Skeletal muscle satellite cell (primary cell): ENCODE data around the gene MARCHF9.
A peak's percentile ranks its signal among the peaks of the same experiment; 100 is the strongest.

ENCODE experiments used
- H3K27me3 ChIP-seq: 2 replicates; pipeline ENCODE4 v1.7.0; 2013; ENCODE audit warnings: low read length; ENCODE audit not compliant: control insufficient read depth, insufficient read depth
- H3K36me3 ChIP-seq: 2 replicates; pipeline ENCODE4 v1.7.0; 2013; ENCODE audit warnings: mild to moderate bottlenecking, control low read depth, low read length; ENCODE audit not compliant: insufficient read depth
- H3K4me1 ChIP-seq: 2 replicates; pipeline ENCODE4 v1.7.0; 2013; ENCODE audit warnings: low read length; ENCODE audit not compliant: control insufficient read depth, insufficient read depth
- H3K4me2 ChIP-seq: 2 replicates; pipeline ENCODE4 v1.7.0; 2013; ENCODE audit warnings: mild to moderate bottlenecking, low read length
- H3K4me3 ChIP-seq: 2 replicates; pipeline ENCODE4 v1.7.0; 2013; ENCODE audit warnings: low read length
- H3K9ac ChIP-seq: 2 replicates; pipeline ENCODE4 v1.7.0; 2013; ENCODE audit warnings: mild to moderate bottlenecking, low read depth, low read length, moderate library complexity
- H3K9me3 ChIP-seq: replicated peaks from 2 replicates; pipeline ENCODE4 v1.7.0; 2013; ENCODE audit warnings: mild to moderate bottlenecking, control low read depth, low read length

Gene MARCHF9

DNA sequence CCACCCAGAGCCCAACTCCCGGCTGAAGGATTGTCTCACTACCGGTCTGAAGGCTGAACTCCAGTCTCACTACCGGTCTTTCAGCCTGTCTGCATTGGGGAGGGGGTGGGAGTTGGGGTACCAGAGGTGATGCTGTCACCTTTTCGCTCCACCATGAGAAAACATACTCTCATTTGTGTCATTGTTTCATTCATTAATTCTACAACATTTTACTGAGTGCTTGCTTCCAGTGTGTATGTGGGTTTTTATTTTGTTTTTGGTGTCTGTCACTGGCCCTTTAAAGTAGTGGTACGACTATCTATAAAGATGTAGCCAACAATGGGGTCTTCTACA lies 2.3 kb upstream of the MARCHF9 start:
- Histone ChIP-seq H3K9me3 (no peaks in the 10 kb centered on the region), H3K4me2 (peak overlapping the region; percentile 96), H3K9ac (peak overlapping the region; percentile 45), H3K27me3 (peaks cover 31% of the 10 kb centered on the region), H3K4me3 (peak overlapping the region; percentile 67), H3K4me1 (peaks cover 22% of the 10 kb centered on the region), H3K36me3 (peaks cover 25% of the 10 kb centered on the region)

DNA sequence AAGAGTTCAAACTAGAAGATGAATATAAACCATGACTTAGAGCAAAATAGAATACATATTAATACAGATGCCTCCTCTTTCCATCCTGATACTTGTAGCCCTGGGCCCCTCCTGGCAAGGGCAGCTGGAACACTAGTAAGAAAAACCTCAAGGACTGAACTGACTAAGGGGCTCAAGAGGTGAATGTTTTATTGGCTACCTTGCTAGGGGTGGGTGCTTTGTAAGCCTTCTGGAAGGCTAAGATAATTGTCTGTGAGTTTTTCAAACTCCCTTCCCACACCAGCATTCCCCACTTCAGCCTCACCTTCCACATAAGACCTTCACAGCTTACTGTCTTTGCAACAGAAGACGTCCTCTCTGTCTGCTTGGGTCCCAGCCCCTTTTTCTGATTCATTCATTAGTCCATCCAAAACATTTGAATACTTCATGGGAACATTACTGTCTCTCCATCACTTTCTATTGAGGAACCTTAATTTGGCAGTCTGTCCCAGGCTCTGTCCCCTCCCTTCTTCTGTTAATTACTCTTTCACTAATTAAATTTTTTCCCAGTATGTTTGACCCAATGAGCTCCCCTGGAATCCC lies 1.1 kb upstream of the MARCHF9 start:
- no peak overlapping the region for H3K4me3 ChIP-seq
- peaks cover 22% of the 10 kb centered on the region for H3K4me1 ChIP-seq
- H3K4me2 ChIP-seq, result no peak overlapping the region
- no peaks in the 10 kb centered on the region for H3K9me3 ChIP-seq
- peaks cover 31% of the 10 kb centered on the region for H3K27me3 ChIP-seq
- H3K36me3 ChIP-seq, result peaks cover 17% of the 10 kb centered on the region
- H3K9ac ChIP-seq, result no peak overlapping the region

DNA sequence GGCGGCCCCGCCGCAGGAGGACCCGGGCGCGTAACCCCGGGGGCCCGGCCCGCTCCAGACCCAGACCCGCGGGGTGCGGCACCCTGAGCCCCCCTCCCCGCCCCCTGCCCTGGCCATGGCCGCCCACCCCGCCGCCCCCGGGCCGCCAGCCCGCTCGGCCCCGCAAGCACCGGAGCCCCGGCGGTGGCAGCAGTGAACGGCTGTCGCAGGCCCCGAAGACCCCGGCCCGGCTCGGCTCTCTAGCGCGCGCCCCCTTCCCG lies 221 bp downstream of the MARCHF9 start:
- Histone ChIP-seq H3K9ac (no peak overlapping the region), H3K9me3 (no peaks in the 10 kb centered on the region), H3K36me3 (peaks cover 9% of the 10 kb centered on the region), H3K4me3 (peak overlapping the region; percentile 60), H3K4me1 (peaks cover 22% of the 10 kb centered on the region), H3K4me2 (peak overlapping the region; percentile 65), H3K27me3 (peaks cover 31% of the 10 kb centered on the region)

DNA sequence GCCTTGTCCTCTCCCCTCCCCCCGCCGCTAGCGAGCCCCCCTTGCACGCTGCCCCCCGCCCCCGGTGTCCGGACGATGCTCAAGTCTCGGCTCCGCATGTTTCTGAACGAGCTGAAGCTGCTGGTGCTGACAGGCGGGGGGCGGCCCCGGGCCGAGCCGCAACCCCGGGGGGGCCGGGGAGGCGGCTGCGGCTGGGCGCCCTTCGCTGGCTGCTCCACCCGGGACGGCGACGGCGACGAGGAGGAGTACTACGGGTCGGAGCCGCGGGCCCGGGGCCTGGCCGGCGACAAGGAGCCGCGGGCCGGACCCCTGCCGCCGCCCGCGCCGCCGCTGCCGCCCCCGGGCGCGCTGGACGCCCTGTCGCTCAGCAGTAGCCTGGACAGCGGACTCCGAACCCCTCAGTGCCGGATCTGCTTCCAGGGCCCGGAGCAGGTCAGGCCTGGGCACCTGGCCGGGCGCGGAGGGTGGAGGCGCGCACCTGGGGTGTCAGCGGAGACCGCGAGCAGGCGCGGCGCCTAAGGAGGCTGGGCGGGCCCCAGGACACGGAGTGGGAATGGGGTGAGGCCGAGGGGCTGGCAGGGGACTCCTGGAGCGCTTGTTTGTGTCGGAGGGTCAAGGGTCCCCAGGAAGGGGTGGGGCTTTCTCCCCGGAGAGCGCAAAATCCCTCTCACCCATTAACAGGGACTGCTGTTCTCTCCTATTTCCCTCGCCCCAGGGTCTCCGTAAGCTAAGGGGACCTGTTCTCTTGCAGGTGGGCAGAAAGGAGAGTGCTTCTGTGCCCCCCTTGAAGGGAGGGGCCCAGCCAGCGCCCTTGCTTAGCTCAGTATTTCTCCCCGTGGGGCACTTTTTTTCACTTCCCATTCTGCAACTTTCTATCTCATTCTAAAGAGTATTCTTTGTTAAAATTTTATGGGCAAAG lies 810 bp downstream of the MARCHF9 start:
- peaks cover 3% of the 10 kb centered on the region for H3K36me3 ChIP-seq
- peaks cover 31% of the 10 kb centered on the region for H3K27me3 ChIP-seq
- H3K9ac ChIP-seq, result no peak overlapping the region
- H3K4me3 ChIP-seq, result peak overlapping the region; percentile 66
- peaks cover 17% of the 10 kb centered on the region for H3K4me1 ChIP-seq
- H3K4me2 ChIP-seq, result peak overlapping the region; percentile 78
- H3K9me3 ChIP-seq, result no peaks in the 10 kb centered on the region

DNA sequence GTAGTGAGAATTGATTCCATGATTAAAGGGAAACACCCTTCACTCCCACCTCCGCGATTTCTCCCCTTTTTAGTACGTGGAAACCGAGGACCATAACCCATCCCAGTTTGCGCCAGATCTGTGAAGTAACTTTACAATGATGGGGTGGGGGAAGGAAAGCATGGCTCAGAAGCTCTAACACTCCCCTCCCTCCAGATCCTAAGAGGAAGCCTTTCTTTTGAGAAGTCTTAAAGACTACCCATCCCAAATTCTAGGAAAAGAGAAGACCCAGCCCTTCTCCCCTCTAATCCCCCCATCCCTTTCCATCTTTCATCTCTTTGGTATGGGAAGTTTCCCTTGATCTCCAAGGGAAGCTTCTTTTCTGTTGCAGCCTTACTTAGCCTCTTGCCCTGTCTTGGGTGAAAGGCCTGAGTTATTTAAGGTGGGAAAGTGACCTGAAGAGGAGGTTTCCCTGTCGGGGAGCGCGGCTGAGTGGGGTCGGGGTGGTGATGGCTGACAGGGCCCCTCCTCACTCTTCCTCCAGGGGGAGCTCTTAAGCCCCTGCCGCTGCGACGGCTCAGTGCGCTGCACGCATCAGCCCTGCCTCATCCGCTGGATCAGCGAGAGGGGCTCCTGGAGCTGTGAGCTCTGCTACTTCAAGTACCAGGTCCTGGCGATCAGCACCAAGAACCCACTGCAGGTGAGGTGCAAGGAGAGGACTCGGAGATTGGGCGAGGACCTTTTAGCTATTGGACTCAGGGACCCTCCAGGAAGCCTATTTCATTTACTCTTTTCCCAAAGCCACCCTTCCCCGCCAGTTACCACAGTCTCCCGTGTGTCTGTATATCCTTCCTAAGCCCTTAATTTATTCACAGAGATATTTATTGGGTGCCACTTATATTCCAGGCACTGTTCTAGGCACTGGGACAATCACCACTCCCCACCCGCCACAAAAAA lies 1.8 kb downstream of the MARCHF9 start:
- Histone ChIP-seq H3K4me1 (peaks cover 10% of the 10 kb centered on the region), H3K9ac (no peak overlapping the region), H3K4me3 (no peak overlapping the region), H3K36me3 (no peaks in the 10 kb centered on the region), H3K27me3 (peaks cover 31% of the 10 kb centered on the region), H3K4me2 (no peak overlapping the region), H3K9me3 (no peaks in the 10 kb centered on the region)

DNA sequence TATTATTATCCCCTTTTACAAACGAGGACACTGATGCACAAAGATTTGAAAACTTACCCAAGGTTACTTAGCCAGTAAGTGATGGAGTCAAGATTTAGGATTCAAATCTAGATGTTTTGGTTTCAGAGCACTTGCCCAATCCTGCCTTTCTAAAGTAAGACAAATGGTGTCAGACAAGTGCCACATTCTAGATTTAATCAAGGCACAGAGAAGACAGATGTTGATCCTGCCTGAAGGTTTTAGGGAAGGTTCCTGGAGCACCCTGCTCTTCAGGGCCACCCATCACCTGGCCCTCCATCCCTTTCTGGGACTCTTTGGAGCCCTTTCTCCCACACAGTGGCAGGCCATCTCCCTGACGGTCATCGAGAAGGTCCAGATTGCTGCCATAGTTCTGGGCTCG lies 2.9 kb downstream of the MARCHF9 start:
- Histone ChIP-seq H3K9ac (no peak overlapping the region), H3K36me3 (no peaks in the 10 kb centered on the region), H3K9me3 (no peaks in the 10 kb centered on the region), H3K27me3 (peaks cover 31% of the 10 kb centered on the region), H3K4me3 (no peak overlapping the region), H3K4me2 (no peak overlapping the region), H3K4me1 (peaks cover 7% of the 10 kb centered on the region)

DNA sequence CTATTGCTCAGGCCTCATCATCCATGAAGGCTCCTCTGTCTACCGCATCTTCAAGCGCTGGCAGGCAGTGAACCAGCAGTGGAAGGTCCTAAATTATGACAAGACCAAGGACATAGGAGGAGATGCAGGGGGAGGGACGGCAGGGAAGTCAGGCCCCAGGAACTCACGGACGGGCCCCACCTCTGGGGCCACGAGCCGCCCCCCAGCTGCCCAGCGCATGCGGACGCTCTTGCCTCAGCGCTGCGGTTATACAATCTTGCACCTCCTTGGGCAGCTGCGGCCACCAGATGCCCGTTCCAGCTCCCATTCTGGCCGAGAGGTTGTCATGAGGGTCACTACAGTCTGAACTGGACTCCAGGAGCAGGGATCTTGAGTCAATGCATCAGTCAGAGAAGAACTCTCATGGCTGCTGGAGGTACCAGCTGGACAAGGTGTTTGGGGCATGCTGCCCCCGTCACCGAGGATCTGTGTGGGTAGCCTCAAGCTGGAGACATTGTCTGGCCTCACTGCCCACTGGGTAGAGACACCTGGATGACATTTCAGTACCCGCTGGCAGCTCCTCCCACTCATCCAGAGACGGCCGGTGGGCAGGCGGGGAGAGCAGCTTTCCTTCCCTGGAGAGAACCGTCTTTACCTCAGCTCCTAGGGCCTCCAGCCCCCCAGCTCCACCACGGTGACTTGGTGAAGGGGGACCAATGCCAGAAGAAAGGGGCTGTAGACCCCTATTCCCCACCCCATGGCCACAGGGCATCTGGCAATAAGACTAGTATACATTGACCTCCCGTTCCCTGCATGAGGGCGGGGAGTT lies 3.9 kb downstream of the MARCHF9 start:
- peaks cover 24% of the 10 kb centered on the region for H3K27me3 ChIP-seq
- no peak overlapping the region for H3K4me2 ChIP-seq
- no peak overlapping the region for H3K9ac ChIP-seq
- no peaks in the 10 kb centered on the region for H3K9me3 ChIP-seq
- no peak overlapping the region for H3K4me3 ChIP-seq
- peaks cover 4% of the 10 kb centered on the region for H3K4me1 ChIP-seq
- H3K36me3 ChIP-seq, result no peaks in the 10 kb centered on the region

DNA sequence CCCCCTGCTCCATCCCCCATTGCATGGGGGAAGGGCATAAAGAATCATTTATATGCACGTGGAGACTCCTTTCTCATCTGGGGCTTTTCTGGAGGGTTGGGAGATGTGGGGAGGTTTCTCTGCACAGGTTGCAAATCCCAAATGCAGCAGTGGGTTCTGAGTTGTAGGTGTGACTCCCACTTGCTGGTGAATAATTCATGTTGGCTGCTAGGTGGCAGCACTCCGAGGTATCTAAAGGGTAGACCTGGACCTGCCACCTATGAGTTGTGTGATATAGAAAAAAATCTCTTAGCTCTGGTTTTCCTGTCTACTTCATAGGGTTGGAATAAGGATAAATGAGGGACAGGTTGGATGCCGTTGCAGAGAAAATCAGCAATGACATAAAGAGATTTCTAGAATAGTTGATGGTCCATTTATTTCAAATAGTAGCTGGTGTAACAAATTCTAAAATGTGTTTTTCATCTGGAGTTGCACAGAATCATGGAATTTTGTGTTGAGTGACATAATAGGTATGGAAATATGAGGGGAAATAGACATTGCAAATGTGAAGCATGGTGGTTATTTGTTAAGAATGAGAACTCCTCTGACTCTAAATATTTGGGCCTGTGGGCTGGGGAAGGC lies 4.6 kb downstream of the MARCHF9 start:
- no peaks in the 10 kb centered on the region for H3K9me3 ChIP-seq
- peaks cover 4% of the 10 kb centered on the region for H3K4me1 ChIP-seq
- H3K27me3 ChIP-seq, result peaks cover 24% of the 10 kb centered on the region
- H3K36me3 ChIP-seq, result no peaks in the 10 kb centered on the region
- no peak overlapping the region for H3K9ac ChIP-seq
- H3K4me3 ChIP-seq, result no peak overlapping the region
- H3K4me2 ChIP-seq, result no peak overlapping the region

DNA sequence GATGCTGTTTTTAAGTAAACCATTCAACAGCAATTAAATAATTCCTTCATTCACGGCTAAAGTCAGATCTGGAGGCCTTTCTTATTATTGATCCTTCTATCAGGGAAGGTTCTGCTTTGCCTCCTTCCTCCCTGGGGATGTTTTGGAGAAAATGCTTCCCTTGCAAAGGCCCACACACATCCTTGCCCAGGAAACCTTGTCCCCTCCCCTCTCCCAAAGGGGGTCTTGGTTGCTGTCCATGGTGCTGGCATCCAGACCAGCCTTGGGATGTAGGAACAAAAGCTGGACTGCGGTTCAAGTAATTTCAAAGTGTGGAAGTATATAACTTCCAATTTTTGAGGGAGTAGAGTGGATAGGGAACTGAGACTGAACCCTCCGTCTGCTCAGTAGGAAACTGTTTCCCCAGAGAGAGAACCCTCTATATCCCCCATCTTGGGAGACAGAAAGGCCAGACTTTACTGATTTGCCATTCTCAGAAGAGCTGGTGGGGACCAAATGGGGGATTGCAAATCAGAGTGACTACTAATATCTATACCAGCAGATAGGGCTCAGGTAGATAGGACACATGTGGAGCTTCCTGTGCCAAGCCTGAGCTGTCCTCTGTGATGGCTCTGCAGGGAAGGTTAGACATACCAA lies 5.6 kb downstream of the MARCHF9 start:
- H3K9ac ChIP-seq, result no peak overlapping the region
- H3K27me3 ChIP-seq, result peaks cover 31% of the 10 kb centered on the region
- no peaks in the 10 kb centered on the region for H3K9me3 ChIP-seq
- H3K4me1 ChIP-seq, result peaks cover 12% of the 10 kb centered on the region
- no peak overlapping the region for H3K4me2 ChIP-seq
- H3K36me3 ChIP-seq, result no peaks in the 10 kb centered on the region
- no peak overlapping the region for H3K4me3 ChIP-seq

DNA sequence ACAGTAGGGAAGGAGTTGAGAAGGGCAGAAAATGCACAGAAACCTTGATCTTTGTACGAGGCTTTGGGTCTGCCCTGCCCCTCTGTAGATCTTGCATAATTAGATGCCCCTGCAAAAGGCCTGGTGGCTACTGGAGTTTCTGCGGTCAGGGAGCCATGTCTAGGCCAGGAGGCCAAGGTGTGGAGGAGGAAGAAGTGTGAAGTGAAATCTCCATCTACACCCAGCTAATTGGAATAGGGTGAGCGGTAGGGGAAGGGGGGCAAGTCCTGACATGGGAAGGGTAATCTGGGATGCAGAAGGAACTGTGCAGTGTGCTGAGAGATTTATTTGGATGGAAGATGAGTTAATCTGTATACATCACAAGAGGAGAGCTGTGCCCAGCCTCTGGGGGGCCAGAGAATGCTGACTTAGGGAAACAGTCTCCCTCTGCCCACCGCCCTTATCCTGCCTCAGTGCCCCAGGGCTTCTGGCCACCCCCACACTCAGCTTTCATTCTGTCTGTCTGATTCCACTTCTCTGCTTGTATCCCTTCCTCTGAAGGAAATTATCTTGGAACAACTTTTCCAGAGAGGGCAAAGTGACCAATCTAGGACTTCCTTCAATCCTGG lies 6.6 kb downstream of the MARCHF9 start:
- Histone ChIP-seq H3K4me2 (no peak overlapping the region), H3K9ac (no peak overlapping the region), H3K4me1 (peaks cover 18% of the 10 kb centered on the region), H3K27me3 (peaks cover 32% of the 10 kb centered on the region), H3K9me3 (no peaks in the 10 kb centered on the region), H3K36me3 (no peaks in the 10 kb centered on the region), H3K4me3 (no peak overlapping the region)
